RPMI7951 (cell line): ENCODE data around the gene PGK1. TPM values are rescaled to one million over a fixed set of nuclear protein-coding genes. Genes with fewer than 3 reads are reported as not detected.
"Not testable (repeated sequence)": the region's sequence is repeated elsewhere in the genome, so short reads cannot be mapped to it uniquely, and the experiment has no call there.

Experiments used
- DNase-seq: peaks from one replicate; pipeline ENCODE4 v3.0.0-alpha.2; 2012; ENCODE audit warnings: low read depth
- total RNA-seq: library from RNA; depleted of rRNA; stranded (reverse); fragments of >200 nt; shearing (Covaris generic); gene quantifications from 2 replicates; pipeline ENCODE4 v1.2.3, GENCODE V29; 2014; rRNA removed

The PGK1 gene
- 1,280 and 1,342 TPM in 2 replicates for total RNA-seq

DNA sequence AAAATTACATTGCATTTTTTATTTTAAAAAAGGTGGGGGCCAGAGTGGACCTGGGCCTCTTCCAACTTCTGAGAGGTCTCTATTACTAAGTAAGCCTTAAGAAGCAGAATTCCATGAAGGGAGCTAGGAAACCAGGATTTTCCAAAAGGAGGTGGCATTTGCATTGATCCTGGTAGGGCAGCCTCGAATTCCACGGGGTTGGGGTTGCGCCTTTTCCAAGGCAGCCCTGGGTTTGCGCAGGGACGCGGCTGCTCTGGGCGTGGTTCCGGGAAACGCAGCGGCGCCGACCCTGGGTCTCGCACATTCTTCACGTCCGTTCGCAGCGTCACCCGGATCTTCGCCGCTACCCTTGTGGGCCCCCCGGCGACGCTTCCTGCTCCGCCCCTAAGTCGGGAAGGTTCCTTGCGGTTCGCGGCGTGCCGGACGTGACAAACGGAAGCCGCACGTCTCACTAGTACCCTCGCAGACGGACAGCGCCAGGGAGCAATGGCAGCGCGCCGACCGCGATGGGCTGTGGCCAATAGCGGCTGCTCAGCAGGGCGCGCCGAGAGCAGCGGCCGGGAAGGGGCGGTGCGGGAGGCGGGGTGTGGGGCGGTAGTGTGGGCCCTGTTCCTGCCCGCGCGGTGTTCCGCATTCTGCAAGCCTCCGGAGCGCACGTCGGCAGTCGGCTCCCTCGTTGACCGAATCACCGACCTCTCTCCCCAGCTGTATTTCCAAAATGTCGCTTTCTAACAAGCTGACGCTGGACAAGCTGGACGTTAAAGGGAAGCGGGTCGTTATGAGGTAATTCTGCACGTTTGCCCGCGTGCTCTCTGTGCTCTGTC lies at the start of gene PGK1:
Gene PGK1 (plus strand): TSS at position 626 of the 824 bp plus-strand sequence. CDS start 93 bp downstream, at position 719.
- peak; percentile 98 for DNase-seq

DNA sequence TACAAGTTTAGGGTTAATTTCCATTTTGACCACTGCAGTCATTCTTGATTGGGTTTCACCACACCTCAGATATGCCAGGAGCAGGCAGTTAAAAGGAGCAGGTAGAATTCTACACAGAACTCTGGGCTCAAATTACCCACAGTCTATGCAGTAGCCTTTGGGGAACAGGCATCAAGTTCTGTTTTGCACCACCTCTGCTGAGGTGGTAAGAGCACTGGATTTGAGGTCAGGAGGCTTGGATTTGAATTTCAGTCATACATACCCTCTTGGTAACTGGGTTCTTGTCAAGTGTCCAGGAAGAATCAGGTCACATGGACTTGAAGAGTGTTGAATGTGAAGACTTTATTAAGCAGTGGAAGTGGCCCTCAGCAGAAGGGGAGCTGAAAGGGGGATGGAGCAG lies 40.4 kb upstream of the PGK1 start:
- DNase-seq = no peak

DNA sequence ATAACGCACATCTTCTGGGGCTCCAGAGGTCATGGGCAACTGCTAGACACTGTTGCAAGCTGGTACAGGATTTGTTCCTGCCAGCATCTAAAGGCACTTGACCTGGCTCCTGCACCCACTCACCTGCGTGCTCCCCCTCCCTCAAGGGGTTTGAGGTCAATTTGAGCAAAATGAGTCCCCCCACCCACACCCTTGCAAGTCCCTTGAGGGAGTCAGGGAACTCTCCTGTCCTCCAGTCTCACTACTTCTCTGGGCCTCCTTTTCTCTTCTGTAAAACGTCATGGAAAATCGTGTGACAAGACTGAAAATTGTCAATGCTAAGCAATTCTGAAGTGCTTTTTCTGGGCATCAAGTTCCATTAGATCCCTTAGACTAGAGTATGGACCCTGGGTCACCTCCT lies 39.9 kb upstream of the PGK1 start:
- no peak for DNase-seq

DNA sequence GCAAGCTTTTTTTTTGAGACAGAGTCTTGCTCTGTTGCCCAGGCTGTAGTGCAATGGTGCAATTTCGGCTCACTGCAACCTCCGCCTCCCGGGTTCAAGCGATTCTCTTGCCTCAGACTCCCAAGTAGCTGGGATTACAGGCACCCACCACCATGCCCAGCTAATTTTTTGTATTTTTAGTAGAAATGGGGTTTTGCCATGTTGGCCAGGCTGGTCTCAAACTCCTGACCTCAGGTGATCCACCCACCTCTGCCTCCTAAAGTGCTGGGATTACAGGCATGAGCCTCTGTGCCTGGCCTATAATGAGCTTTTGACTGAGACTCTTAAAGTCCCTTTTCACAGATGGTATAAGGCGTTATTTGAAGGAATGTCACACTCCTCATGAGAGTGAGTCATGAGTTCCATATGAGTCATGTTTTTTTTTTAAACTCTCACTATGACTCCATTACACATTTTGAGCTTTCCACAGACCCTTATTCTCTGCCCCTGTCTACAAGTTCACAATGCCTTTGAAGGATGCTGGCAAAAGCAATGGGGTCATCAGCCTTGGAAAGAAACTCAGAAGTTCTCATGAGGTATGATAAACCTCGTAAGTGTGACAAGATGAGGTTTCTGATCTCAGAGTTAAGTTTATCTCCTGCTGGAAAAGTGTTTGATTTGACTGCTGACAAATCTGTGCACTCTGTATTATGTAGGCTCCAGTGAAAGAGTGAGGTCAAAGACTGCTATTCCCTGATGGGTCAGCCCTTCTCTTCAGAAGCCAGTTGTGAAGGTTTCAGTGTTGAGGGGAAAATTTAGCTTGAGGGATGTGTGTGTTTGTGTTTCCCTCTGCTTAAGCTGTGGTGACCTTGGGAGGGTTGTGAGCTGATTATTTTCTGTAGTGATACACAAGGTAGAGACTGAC lies 39.1 kb upstream of the PGK1 start:
- peak; percentile 87 for DNase-seq

GRCh38 chrX:78066110-78066509 lies 37.9 kb upstream of the PGK1 start:
- DNase-seq = peak; percentile 27

GRCh38 chrX:78071331-78071730 lies 32.7 kb upstream of the PGK1 start:
- no peak for DNase-seq

DNA sequence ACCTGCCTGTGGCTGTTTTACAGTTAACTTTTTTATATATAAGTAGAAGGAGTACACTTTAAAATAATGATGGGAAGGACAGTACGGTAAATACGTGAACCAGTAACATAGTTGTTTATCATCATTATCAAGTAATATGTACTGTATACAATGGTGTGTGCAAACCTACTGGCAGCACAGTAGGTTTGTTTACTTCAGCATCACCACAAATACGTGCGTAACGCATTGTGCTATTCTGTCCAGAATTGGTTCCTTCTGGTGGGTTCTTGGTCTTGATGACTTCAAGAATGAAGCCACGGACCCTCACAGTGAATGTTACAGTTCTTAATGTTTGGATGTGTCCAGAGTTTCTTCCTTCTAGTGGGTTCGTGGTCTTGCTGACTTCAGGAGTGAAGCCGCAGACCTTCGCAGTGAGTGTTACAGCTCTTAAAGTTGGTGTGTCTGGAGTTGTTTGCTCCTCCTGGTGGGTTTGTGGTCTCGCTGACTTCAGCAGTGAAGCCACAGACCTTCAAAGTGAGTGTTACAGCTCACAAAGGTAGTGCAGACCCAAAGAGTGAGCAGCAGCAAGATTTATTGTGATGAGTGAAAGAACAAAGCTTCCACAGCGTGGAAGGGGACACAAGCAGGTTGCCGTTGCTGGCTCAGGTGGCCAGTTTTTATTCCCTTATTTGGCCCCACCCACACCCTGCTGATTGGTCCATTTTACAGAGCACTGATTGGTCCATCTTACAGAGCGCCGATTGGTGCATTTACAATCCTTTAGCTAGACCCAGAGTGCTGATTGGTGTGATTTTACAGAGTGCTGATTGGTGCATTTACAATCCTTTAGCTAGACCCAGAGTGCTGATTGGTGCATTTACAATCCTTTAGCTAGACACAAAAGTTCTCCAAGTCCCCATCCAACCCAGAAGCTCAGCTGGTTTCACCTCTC lies 30.6 kb upstream of the PGK1 start:
- DNase-seq = not testable (repeated sequence)

- DNase-seq = no peak
Measured at GRCh38 chrX:78074088-78074487, 30.0 kb upstream of the PGK1 start.

DNA sequence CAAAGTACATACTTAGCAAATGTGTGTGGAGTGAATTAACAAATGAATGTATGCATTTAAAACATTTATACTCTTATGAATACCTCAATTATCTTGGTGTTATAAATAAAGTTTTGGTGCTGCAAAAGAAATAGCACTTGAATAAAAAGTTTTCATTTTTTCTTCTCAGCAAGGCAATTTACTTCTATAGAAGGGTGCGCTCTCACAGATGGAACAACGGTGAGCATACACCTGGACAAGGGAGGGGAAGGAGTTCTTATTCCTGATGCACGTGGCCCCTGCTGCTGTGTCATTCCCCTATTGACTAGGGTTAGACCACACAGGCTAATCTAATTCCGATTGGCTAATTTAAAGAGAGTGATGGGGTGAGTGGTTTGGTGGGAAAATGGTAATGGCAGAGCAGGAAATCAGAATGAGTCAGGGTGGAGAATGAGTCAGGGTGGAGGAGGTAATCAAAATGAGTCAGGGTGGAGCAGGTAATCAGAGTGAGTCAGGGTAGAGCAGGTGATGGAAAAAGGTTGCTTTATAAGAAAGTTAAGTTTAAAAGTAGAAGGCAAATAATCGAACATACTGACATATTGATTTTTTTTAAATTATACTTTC lies 28.2 kb upstream of the PGK1 start:
- no peak for DNase-seq

GRCh38 chrX:78081413-78081812 lies 22.6 kb upstream of the PGK1 start:
- not testable (repeated sequence) for DNase-seq

GRCh38 chrX:78092296-78092695 lies 11.8 kb upstream of the PGK1 start:
- peak; percentile 71 for DNase-seq

- DNase-seq = no peak
Measured at GRCh38 chrX:78098108-78098507, 5.9 kb upstream of the PGK1 start.

GRCh38 chrX:78102091-78102490 lies 2.0 kb upstream of the PGK1 start:
- peak; percentile 50 for DNase-seq

DNA sequence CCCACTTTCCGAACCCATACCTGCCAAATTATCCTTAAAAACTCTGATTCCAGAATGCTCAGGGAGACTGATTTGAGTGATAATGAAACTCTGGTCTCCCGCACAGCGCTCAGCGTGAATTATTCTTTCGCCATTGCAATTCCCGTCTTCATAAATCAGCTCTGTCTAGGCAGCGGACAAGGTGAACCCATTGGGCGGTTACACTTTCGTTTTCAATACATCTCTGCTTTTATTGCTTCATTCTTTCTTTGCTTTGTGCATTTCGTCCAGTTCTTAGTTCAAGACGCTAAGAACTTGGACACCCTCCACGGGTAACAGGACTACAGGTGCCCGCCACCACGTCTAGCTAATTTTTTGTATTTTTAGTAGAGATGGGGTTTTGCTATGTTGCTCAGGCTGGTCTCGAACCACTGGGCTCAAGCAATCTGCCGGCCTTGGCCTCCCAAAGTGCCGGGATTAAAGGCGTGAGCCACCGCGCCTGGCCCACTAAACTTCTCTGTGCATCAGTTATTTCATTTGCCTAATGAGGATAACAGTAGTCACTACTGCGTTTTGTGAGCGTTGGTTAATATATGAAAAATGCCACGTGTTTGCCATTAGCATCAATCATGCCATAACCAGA lies 936 bp upstream of the PGK1 start:
- DNase-seq = no peak

- DNase-seq = peak; percentile 68
Measured at GRCh38 chrX:78104447-78105176, 564 bp downstream of the PGK1 start.

DNA sequence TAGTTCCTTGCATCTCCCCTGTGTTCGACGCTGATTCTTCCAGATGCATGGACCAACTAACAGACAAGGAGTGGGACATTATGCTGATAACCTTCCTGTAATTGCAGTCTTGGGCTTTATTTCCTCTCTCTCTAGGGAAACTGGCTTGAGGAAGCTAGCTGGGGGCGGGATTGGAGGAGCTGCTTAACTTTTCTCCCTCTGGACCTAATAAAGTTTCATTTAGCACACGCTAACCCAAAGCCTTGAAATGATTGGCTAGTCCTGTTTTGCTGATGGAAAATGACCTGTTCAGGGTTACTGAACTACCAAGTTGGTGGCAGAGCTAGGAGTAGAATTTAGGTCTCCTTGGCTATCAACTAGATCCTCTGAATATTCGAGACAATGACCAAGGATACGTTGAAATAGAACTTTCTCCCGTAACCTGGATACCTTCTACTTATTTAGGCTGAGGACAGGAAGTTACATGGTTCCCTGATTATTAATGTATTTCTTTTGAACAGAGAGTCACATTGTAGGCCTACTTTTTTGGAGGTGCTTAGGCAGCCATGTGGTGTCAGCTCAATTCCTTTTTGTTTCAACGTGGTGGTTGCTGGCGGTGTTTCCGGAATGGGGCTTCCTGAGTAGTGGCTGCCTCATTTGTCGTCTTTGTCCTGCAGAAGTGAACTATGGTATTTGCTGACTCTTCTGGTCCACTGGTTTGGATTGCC lies 2.0 kb downstream of the PGK1 start:
- DNase-seq = peak; percentile 25

DNA sequence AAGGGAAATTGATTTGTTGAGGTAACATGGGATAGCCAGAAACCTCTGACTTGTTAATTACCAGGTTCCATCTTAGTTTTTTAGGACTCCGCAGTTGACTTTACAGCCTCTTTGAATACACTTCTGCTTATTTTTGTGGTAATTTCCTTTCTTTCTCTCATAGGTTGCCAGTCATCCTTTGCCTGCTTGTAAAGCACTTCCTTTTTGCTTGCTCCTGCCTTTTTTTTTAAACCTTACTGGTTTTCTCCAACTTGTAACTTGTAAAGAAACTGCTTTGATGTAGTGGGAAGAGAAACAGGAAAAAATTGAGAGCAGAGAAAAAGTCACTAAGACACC lies 2.6 kb downstream of the PGK1 start:
- no peak for DNase-seq

GRCh38 chrX:78109458-78109857 lies 5.4 kb downstream of the PGK1 start:
- DNase-seq = no peak

DNA sequence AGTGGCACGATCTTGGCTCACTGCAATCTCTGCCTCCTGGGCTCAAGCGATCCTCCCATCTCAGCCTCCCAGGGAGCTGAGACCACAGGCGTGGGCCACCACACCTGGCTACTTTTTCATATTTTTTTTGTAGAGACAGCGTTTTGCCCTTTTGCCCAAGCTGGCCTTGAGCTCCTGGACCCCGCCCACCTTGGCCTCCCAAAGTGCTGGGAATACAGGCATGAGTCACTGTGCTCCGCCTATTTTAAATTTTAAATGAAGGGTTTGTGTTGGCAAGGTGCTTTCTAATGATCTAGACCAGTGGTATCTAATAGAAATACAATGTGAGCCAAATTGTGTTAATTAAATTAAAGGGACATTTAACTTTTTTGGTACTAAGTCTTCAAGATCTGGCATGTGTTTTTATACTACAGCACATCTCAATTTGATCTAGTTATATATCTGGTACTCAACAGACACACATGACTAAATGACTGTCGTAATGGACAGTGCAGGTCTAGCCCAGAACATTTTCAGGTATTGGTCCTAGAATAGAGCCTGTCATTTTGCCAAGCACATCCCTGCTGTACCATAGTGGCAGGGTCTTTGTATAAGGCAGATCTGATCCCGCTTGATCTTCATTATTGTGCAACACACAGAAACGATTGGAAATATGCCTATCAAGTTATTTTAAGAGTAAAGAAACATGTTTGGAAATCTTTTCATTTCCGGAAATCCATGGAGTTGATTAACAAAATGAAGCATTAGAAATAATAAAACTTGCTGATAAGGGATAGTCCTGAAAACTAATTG lies 7.3 kb downstream of the PGK1 start:
- DNase-seq = peak; percentile 41
